Kidney (tissue), 14 donors: ENCODE measurements around the gene TRAPPC5. TPM values are rescaled to one million over a fixed set of nuclear protein-coding genes. Genes with fewer than 3 reads are reported as not detected.

ENCODE experiments used
- DNase-seq, 5 donors: peaks; one replicate each; pipeline ENCODE4 v3.0.0-alpha.2; 2013 to 2020
- FAIRE-seq: peaks from 2 replicates; lab custom pipeline; 2012; peaks lifted over from hg19 to GRCh38; lab: Jason Lieb, UNC
- H3K27ac ChIP-seq, 2 donors: one replicate each; pipeline ENCODE4 v1.7.0; 2013; ENCODE audit warnings: low read depth in 2 of 2, low read length in 2 of 2, inconsistent platforms in 1 of 2
- H3K27me3 ChIP-seq: one replicate; pipeline ENCODE4 v1.7.1; 2013; ENCODE audit warnings: low read length, inconsistent platforms; ENCODE audit not compliant: control insufficient read depth, insufficient read depth
- H3K36me3 ChIP-seq, 3 donors: one replicate each; pipeline versions ENCODE4 v1.7.0 to v1.7.1; 2013; ENCODE audit warnings: low read length in 3 of 3, control low read depth in 1 of 3, inconsistent platforms in 1 of 3; ENCODE audit not compliant: insufficient read depth in 3 of 3, control insufficient read depth in 2 of 3
- H3K4me1 ChIP-seq, 3 donors: one replicate each; pipeline versions ENCODE4 v1.7.0 to v1.7.1; 2013; ENCODE audit warnings: low read length in 3 of 3, inconsistent platforms in 1 of 3, low read depth in 1 of 3; ENCODE audit not compliant: control insufficient read depth in 2 of 3, insufficient read depth in 2 of 3
- H3K4me3 ChIP-seq, 3 donors: one replicate each; pipeline versions ENCODE4 v1.7.0 to v1.8.1; 2013; ENCODE audit warnings: low read length in 3 of 3, control low read depth in 1 of 3, inconsistent platforms in 1 of 3
- H3K9ac ChIP-seq, 3 donors: one replicate each; pipeline versions ENCODE4 v1.7.0 to v1.7.1; 2013; ENCODE audit warnings: low read length in 3 of 3, control low read depth in 1 of 3, inconsistent platforms in 1 of 3
- H3K9me3 ChIP-seq, 3 donors: one replicate each; pipeline versions ENCODE4 v1.7.0 to v1.7.1; 2013; ENCODE audit warnings: low read length in 3 of 3, control low read depth in 1 of 3, inconsistent platforms in 1 of 3; ENCODE audit not compliant: control insufficient read depth in 2 of 3, insufficient read depth in 1 of 3
- intact Hi-C: fragments of 100-400 bp; cut with DNase I; formaldehyde crosslinking; loops from one replicate; pipeline ENCODE4 v1.11.1; 2022
- polyA plus RNA-seq: library from polyadenylated mRNA; stranded (reverse); fragments of 350-450 nt; fragmentation: Illumina TruSeq; extraction: RNeasy Lipid Tissue Mini Kit (QIAGEN cat#74804); gene quantifications from one replicate; pipeline ENCODE4 v1.2.3, GENCODE V29; 2014; ENCODE audit warnings: low read depth, low replicate concordance; ENCODE audit not compliant: insufficient read depth
- total RNA-seq: library from RNA; stranded (reverse); fragmentation: NEBNext Ultra II Directional; extraction: Animal tissue kit (Norgen Biotek cat#: 25700); gene quantifications from one replicate; pipeline ENCODE4 v1.2.1, GENCODE V29; 2021
- TF ChIP-seq, protein P1 (sequence below): IDR thresholded peaks from 3 replicates; pipeline ENCODE4 v1.5.1; 2012; ENCODE audit warnings: mild to moderate bottlenecking, moderate library complexity, borderline replicate concordance; ENCODE audit not compliant: insufficient read depth; ENCODE audit errors: extremely low read depth
- donor health status: control.
- donor health status: control.
- donor health status: control.
- donor health status: control.
- donor health status: control.
- donor health status: DM: yes; HTN: yes; CAD: no.
- donor health status: Normal renal cell carcinoma (clear cell type).

TRAPPC5 gene
- total and polyA plus RNA-seq, 2 donors from 2014 or later = 82.6 to 222 TPM

DNA sequence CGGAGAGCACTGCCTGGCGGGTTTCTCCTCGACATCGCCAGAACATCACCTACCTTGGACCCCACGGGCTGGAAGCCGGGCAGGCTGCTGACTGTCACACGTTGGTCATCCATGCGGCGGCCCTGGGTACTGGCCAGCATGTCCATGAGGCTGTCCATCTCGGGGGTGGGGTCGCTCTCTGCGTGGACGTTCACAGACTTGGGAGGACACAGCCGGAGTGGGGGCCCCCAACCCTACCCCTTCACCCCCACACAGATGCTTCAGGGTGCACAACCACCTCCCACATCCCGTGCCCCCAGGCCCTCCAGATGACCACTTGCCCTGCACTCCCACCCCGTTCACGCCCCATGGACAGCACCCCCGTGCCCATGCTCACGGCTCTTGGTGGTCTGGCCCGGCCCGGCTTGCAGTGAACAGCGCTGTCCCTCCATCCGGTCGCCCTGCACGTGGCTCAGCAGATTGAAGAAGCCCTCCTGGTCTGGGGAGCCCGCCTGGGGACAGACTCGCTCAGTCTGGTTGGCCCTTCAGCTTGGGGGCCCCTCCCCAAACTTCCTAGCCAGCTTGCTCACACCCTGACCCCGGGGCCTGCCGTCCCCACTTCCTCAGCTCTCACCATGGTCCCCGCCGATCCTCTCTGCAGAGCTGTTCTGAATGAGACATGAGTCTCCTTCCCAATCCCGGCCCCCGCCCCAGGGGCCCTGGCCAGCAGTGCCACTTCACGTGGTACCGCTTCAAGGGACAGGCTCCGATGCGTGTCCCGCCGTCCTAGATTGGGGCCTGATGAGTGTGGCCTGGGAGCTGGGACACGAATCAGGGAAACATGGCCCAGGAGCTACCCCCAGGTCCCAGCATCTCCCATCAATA, 48.1 kb upstream of the TRAPPC5 start:
- Histone ChIP-seq H3K27ac (no peak overlapping the region), H3K36me3 (no peaks in the 10 kb centered on the region), H3K9ac (no peak overlapping the region), H3K4me1 (peaks cover 0 to 32% (median 7%) of the 10 kb centered on the region in 3 donors), H3K4me3 (no peak overlapping the region), H3K9me3 (no peaks in the 10 kb centered on the region), H3K27me3 (no peaks in the 10 kb centered on the region)
- TF ChIP-seq, protein P1, sequence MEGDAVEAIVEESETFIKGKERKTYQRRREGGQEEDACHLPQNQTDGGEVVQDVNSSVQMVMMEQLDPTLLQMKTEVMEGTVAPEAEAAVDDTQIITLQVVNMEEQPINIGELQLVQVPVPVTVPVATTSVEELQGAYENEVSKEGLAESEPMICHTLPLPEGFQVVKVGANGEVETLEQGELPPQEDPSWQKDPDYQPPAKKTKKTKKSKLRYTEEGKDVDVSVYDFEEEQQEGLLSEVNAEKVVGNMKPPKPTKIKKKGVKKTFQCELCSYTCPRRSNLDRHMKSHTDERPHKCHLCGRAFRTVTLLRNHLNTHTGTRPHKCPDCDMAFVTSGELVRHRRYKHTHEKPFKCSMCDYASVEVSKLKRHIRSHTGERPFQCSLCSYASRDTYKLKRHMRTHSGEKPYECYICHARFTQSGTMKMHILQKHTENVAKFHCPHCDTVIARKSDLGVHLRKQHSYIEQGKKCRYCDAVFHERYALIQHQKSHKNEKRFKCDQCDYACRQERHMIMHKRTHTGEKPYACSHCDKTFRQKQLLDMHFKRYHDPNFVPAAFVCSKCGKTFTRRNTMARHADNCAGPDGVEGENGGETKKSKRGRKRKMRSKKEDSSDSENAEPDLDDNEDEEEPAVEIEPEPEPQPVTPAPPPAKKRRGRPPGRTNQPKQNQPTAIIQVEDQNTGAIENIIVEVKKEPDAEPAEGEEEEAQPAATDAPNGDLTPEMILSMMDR = no peak
- FAIRE-seq (no peak), DNase-seq (no peak)
- intact Hi-C loops = no loop called here

DNA sequence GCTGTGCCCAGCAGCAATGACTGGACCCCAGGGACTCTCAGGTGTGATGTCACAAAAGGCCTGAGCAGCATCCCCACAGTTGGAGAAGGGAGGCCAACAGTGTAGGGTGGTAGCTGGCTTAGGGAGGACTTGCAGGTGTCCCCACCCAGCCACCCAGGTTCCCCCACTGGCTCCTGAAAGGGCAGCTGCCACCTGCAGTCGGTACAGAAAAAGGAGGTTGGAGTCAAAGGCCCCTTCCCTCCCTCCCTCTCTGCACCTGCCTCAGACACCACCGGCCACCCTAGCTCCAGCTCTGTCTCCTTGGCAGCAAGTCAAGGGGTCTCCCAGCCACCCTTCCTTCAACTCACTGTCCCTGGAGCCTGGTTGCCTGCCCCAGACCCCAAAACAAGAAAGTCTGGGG, 46.9 kb upstream of the TRAPPC5 start, which contains the start of gene PCP2:
Gene PCP2 (minus strand): TSS at position 22 of the 400 bp plus-strand sequence. CDS start 262 bp downstream, outside the sequence.
- DNase-seq = no peak
- no peak for FAIRE-seq
- Histone ChIP-seq H3K9ac (no peak within 1 kb of the TSS), H3K27me3 (no peaks in the 10 kb centered on the region), H3K9me3 (no peaks in the 10 kb centered on the region), H3K4me3 (no peak within 1 kb of the TSS), H3K36me3 (no peaks in the 10 kb centered on the region), H3K27ac (no peak within 1 kb of the TSS), H3K4me1 (peaks cover 0 to 24% (median 7%) of the 10 kb centered on the region in 3 donors)
- TF ChIP-seq, protein P1 = no peak
- intact Hi-C loops = no loop called here

DNA sequence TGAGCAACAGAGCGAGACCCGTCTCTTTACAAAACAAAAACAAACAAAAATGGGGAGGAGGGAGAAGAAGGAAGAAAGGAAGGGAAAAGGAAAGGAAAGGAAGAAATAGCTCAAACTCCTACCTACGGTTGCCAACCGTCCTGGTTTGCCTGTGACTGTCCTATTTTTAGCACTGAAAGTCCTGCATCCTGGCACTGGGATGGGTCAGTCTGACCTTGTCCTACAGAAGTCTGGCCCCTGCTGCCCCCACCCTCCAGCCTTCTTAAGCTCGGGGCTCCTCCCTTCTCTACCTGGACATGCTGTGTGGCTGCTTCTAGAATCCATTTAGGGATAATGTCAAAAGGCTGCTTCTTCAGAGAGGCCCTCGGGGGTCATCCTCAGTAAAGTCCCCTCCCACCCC, 45.0 kb upstream of the TRAPPC5 start:
- FAIRE-seq (no peak), DNase-seq (no peak)
- Histone ChIP-seq H3K27ac (no peak overlapping the region), H3K4me1 (peaks cover 0 to 18% (median under 1%) of the 10 kb centered on the region in 3 donors), H3K9ac (peak overlapping the region in 1 of 3 donors; percentile 13), H3K9me3 (no peaks in the 10 kb centered on the region), H3K4me3 (peak overlapping the region in 2 of 3 donors; percentile 19 to 75), H3K36me3 (peaks cover 0 to 10% (median 5%) of the 10 kb centered on the region in 3 donors), H3K27me3 (no peaks in the 10 kb centered on the region)
- TF ChIP-seq, protein P1 = no peak
- intact Hi-C loops = no loop called here
